ENCODE results near the gene TFB1M.

DNA sequence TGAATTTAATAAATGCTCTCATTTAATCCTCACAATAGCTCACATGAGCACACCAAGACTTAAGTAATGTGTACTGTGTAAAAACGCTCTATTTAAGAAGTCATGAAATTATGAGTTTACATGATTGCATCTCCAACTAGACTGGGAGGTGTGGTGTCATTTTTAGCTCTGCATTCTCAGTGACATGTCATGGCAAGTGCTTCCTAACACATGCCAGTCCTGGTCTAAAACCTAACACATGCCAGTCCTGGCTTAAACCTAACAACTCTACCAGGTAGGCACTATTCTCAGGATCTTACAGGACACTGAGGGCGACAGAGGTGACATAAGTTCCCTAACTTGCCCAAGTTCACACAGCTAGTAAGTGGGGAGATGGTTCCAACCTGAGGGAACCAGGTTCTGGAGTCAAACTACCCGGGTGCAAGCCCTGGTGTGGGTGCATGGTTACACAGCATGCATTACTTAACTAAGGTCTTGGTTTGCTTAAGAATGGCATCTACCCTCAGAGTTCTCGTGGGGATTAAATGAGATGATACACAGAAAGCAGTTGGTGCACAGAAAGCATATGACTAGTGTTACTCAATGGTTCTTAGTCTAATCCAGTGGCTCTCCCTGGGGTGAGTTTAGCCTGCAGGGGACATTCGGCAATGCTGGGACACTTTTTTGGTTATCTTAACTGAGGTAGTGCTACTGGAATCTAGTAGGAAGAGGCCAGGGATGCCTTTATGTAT lies 35.8 kb downstream of the TFB1M start:
- TF ChIP-seq, protein P1, sequence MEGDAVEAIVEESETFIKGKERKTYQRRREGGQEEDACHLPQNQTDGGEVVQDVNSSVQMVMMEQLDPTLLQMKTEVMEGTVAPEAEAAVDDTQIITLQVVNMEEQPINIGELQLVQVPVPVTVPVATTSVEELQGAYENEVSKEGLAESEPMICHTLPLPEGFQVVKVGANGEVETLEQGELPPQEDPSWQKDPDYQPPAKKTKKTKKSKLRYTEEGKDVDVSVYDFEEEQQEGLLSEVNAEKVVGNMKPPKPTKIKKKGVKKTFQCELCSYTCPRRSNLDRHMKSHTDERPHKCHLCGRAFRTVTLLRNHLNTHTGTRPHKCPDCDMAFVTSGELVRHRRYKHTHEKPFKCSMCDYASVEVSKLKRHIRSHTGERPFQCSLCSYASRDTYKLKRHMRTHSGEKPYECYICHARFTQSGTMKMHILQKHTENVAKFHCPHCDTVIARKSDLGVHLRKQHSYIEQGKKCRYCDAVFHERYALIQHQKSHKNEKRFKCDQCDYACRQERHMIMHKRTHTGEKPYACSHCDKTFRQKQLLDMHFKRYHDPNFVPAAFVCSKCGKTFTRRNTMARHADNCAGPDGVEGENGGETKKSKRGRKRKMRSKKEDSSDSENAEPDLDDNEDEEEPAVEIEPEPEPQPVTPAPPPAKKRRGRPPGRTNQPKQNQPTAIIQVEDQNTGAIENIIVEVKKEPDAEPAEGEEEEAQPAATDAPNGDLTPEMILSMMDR (conservative IDR thresholded peaks at IDR 0.05 in 1 of 2, IDR thresholded peaks at IDR 0.05 in 1 of 2; ENCODE audit: extremely low read depth in 1 of 2, insufficient read depth in 1 of 2, low read depth in 1 of 2, low read length in 2 of 2) = no peak
- TF ChIP-seq EZH2 (IDR thresholded peaks at IDR 0.05; ENCODE audit: borderline replicate concordance, low read length) = no peak
